Neural cell (in vitro differentiated cells): Measurements from ENCODE around the gene GPSM1.

ENCODE experiments used
- CTCF ChIP-seq: fragments of 450-650 bp; IDR thresholded peaks from 2 replicates; pipeline ENCODE4 v1.5.1; 2014; ENCODE audit warnings: antibody characterized with exemption, mild to moderate bottlenecking, moderate library complexity; ENCODE audit not compliant: poor library complexity, severe bottlenecking
- EP300 ChIP-seq: fragments of 450-650 bp; conservative IDR thresholded peaks from 2 replicates; pipeline ENCODE4 v1.6.1; 2014; ENCODE audit warnings: antibody characterized with exemption, mild to moderate bottlenecking, moderate library complexity; ENCODE audit not compliant: poor library complexity, severe bottlenecking
- RAD21 ChIP-seq: fragments of 450-650 bp; conservative IDR thresholded peaks from 2 replicates; pipeline ENCODE4 v1.6.1; 2014; ENCODE audit warnings: antibody characterized with exemption, mild to moderate bottlenecking, moderate library complexity
- SMC3 ChIP-seq: fragments of 450-650 bp; conservative IDR thresholded peaks from 2 replicates; pipeline ENCODE4 v1.6.1; 2014; ENCODE audit warnings: antibody characterized with exemption, mild to moderate bottlenecking, moderate library complexity; ENCODE audit not compliant: poor library complexity
- TAF1 ChIP-seq: IDR thresholded peaks from 2 replicates; pipeline ENCODE4 v1.6.1; 2012; ENCODE audit warnings: low read depth

- no peak for TF ChIP-seq CTCF
- no peak for TF ChIP-seq TAF1
- no peak for TF ChIP-seq EP300
- TF ChIP-seq RAD21 = no peak
- no peak for TF ChIP-seq SMC3
Measured at GRCh38 chr9:136325358-136325757, 2.0 kb upstream of the GPSM1 start.
